Hepatocyte (in vitro differentiated cells): ENCODE results near the gene JAG2. TPM values are rescaled to one million over a fixed set of nuclear protein-coding genes. Genes with fewer than 3 reads are reported as not detected.

ENCODE experiments used
- DNase-seq: peaks from one replicate; pipeline ENCODE4 v3.0.0-alpha.2; 2016; ENCODE audit warnings: low spot score
- H2AFZ ChIP-seq: fragments of 200-600 bp; sonication (generic); 2 replicates; pipeline ENCODE4 v1.6.0; 2016; ENCODE audit warnings: antibody characterized with exemption, mild to moderate bottlenecking
- H3K27ac ChIP-seq: fragments of 200-600 bp; sonication (generic); 2 replicates; pipeline ENCODE4 v1.5.1; 2016; ENCODE audit warnings: mild to moderate bottlenecking
- H3K27me3 ChIP-seq: fragments of 200-600 bp; sonication (generic); 2 replicates; pipeline ENCODE4 v1.6.1; 2016
- H3K36me3 ChIP-seq: fragments of 200-600 bp; sonication (generic); replicated peaks from 2 replicates; pipeline ENCODE4 v1.5.1; 2016; ENCODE audit warnings: low read depth; ENCODE audit not compliant: insufficient read depth
- H3K4me1 ChIP-seq: fragments of 200-600 bp; sonication (generic); 2 replicates; pipeline ENCODE4 v1.5.1; 2016; ENCODE audit warnings: mild to moderate bottlenecking, moderate library complexity; ENCODE audit not compliant: insufficient read depth
- H3K4me2 ChIP-seq: fragments of 200-600 bp; sonication (generic); 2 replicates; pipeline ENCODE4 v1.6.0; 2016
- H3K4me3 ChIP-seq: fragments of 200-600 bp; sonication (generic); 2 replicates; pipeline ENCODE4 v1.5.1; 2016; ENCODE audit warnings: mild to moderate bottlenecking
- H3K79me2 ChIP-seq: fragments of 200-600 bp; sonication (generic); 2 replicates; pipeline ENCODE4 v1.6.0; 2017; ENCODE audit warnings: mild to moderate bottlenecking
- H3K9me2 ChIP-seq: fragments of 200-600 bp; sonication (generic); replicated peaks from 2 replicates; pipeline ENCODE4 v1.6.0; 2017; ENCODE audit warnings: mild to moderate bottlenecking; ENCODE audit not compliant: insufficient read depth
- H3K9me3 ChIP-seq: fragments of 200-600 bp; sonication (generic); 2 replicates; pipeline ENCODE4 v1.5.1; 2016; ENCODE audit warnings: low read depth, mild to moderate bottlenecking
- H4K20me1 ChIP-seq: fragments of 200-600 bp; sonication (generic); 2 replicates; pipeline ENCODE4 v1.6.0; 2016; ENCODE audit warnings: mild to moderate bottlenecking; ENCODE audit not compliant: insufficient read depth, poor library complexity, severe bottlenecking
- EZH2 ChIP-seq: fragments of 200-600 bp; sonication (generic); IDR thresholded peaks from 2 replicates; pipeline ENCODE4 v1.6.1; 2016; ENCODE audit warnings: antibody characterized with exemption, mild to moderate bottlenecking, borderline replicate concordance
- EZH2phosphoT487 ChIP-seq: fragments of 200-600 bp; sonication (generic); IDR thresholded peaks from one replicate; pipeline ENCODE4 v1.6.1; 2018; ENCODE audit warnings: antibody characterized with exemption, mild to moderate bottlenecking, low read depth, moderate library complexity; ENCODE audit not compliant: unreplicated experiment, severe bottlenecking
- WGBS: methylation state at CpG from one replicate; pipeline ENCODE4 v1.1.6; 2016; ENCODE audit warnings: low lambda C conversion rate; ENCODE audit errors: missing lambda C conversion rate; 5-methylcytosine and 5-hydroxymethylcytosine counted together
- polyA plus RNA-seq: library from polyadenylated mRNA; unstranded; fragments of >200 nt; fragmentation: Nextera tagmentation; extraction: Ambion mirVana; gene quantifications from 2 replicates; pipeline ENCODE4 v1.2.1, GENCODE V29; 2016
- total RNA-seq: library from RNA; depleted of rRNA; stranded (reverse); fragments of >200 nt; gene quantifications from 2 replicates; pipeline ENCODE4 v1.2.3, GENCODE V29; 2014
- TF ChIP-seq, protein P1 (sequence below): fragments of 200-600 bp; sonication (generic); IDR thresholded peaks from 2 replicates; pipeline ENCODE4 v1.5.1; 2016; ENCODE audit warnings: antibody characterized with exemption, mild to moderate bottlenecking; ENCODE audit not compliant: poor library complexity

The JAG2 gene
- total and polyA plus RNA-seq, 2 experiments from 2014 or later: 4.1 to 6.1 TPM

- Histone ChIP-seq H3K9me3 (no peaks in the 10 kb centered on the region), H3K9me2 (no peaks in the 10 kb centered on the region), H3K27ac (no peak overlapping the region), H4K20me1 (no peaks in the 10 kb centered on the region), H3K79me2 (no peaks in the 10 kb centered on the region), H3K4me3 (no peak overlapping the region), H2AFZ (no peak overlapping the region), H3K27me3 (peaks cover 37% of the 10 kb centered on the region), H3K4me2 (no peak overlapping the region), H3K36me3 (no peaks in the 10 kb centered on the region), H3K4me1 (peaks cover 35% of the 10 kb centered on the region)
- no peak for TF ChIP-seq EZH2phosphoT487
- no peak for TF ChIP-seq EZH2
- TF ChIP-seq, protein P1, sequence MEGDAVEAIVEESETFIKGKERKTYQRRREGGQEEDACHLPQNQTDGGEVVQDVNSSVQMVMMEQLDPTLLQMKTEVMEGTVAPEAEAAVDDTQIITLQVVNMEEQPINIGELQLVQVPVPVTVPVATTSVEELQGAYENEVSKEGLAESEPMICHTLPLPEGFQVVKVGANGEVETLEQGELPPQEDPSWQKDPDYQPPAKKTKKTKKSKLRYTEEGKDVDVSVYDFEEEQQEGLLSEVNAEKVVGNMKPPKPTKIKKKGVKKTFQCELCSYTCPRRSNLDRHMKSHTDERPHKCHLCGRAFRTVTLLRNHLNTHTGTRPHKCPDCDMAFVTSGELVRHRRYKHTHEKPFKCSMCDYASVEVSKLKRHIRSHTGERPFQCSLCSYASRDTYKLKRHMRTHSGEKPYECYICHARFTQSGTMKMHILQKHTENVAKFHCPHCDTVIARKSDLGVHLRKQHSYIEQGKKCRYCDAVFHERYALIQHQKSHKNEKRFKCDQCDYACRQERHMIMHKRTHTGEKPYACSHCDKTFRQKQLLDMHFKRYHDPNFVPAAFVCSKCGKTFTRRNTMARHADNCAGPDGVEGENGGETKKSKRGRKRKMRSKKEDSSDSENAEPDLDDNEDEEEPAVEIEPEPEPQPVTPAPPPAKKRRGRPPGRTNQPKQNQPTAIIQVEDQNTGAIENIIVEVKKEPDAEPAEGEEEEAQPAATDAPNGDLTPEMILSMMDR: no peak
- 60% methylated on average over 17 of the region's 17 CpGs for WGBS
- DNase-seq: peak; percentile 45
Measured at GRCh38 chr14:105193916-105194782, 25.6 kb upstream of the JAG2 start.

GRCh38 chr14:105192866-105193731 lies 24.5 kb upstream of the JAG2 start:
- no peak for TF ChIP-seq EZH2
- TF ChIP-seq EZH2phosphoT487: no peak
- TF ChIP-seq, protein P1: no peak
- WGBS: 61% methylated on average over 20 of the region's 29 CpGs
- no peaks in the 10 kb centered on the region for H4K20me1 ChIP-seq
- H3K4me1 ChIP-seq: peaks cover 35% of the 10 kb centered on the region
- H3K27me3 ChIP-seq: peaks cover 34% of the 10 kb centered on the region
- no peaks in the 10 kb centered on the region for H3K36me3 ChIP-seq
- no peak overlapping the region for H3K27ac ChIP-seq
- no peaks in the 10 kb centered on the region for H3K9me2 ChIP-seq
- H3K9me3 ChIP-seq: no peaks in the 10 kb centered on the region
- H3K4me2 ChIP-seq: no peak overlapping the region
- H3K4me3 ChIP-seq: no peak overlapping the region
- DNase-seq: no peak
- H3K79me2 ChIP-seq: no peaks in the 10 kb centered on the region
- H2AFZ ChIP-seq: no peak overlapping the region

GRCh38 chr14:105187935-105188524 lies 19.5 kb upstream of the JAG2 start:
- DNase-seq: no peak

More at GRCh38 chr14:105187935-105188524, 19.5 kb upstream of the JAG2 start:
- no peaks in the 10 kb centered on the region for H3K79me2 ChIP-seq
- TF ChIP-seq EZH2 (no peak), EZH2phosphoT487 (no peak)
- TF ChIP-seq, protein P1: no peak
- no peaks in the 10 kb centered on the region for H3K36me3 ChIP-seq
- H3K4me3 ChIP-seq: no peak overlapping the region
- no peak overlapping the region for H2AFZ ChIP-seq
- H3K27ac ChIP-seq: no peak overlapping the region
- H3K4me2 ChIP-seq: no peak overlapping the region
- H3K9me3 ChIP-seq: no peaks in the 10 kb centered on the region
- 83% methylated on average over 14 of the region's 14 CpGs for WGBS
- no peaks in the 10 kb centered on the region for H3K27me3 ChIP-seq
- no peaks in the 10 kb centered on the region for H4K20me1 ChIP-seq
- peaks cover 3% of the 10 kb centered on the region for H3K4me1 ChIP-seq
- H3K9me2 ChIP-seq: no peaks in the 10 kb centered on the region
